KOPT-K1 (cell line): ENCODE data around the gene CMC2.

Experiments
- H3K27ac ChIP-seq: fragments of 200-600 bp; sonication (generic); 2 replicates; pipeline ENCODE4 v1.5.1; 2016; ENCODE audit warnings: antibody characterized with exemption, mild to moderate bottlenecking, low read depth, low read length; ENCODE audit not compliant: poor library complexity, severe bottlenecking
- H3K36me3 ChIP-seq: fragments of 200-600 bp; sonication (generic); 2 replicates; pipeline ENCODE4 v1.5.1; 2017; ENCODE audit warnings: antibody characterized with exemption, mild to moderate bottlenecking, low read length, moderate library complexity; ENCODE audit not compliant: insufficient read depth
- H3K9me3 ChIP-seq: fragments of 200-600 bp; sonication (generic); 2 replicates; pipeline ENCODE4 v1.5.1; 2017; ENCODE audit warnings: antibody characterized with exemption, low read length, mild to moderate bottlenecking; ENCODE audit not compliant: insufficient read depth, poor library complexity, severe bottlenecking

Gene CMC2

GRCh38 chr16:80992676-80993293, 13.9 kb downstream of the CMC2 start:
- Histone ChIP-seq H3K9me3 (no peaks in the 10 kb centered on the region), H3K36me3 (peaks cover 58% of the 10 kb centered on the region), H3K27ac (no peak overlapping the region)

GRCh38 chr16:80991792-80992430, 14.8 kb downstream of the CMC2 start:
- H3K36me3 ChIP-seq = peaks cover 55% of the 10 kb centered on the region
- no peaks in the 10 kb centered on the region for H3K9me3 ChIP-seq
- no peak overlapping the region for H3K27ac ChIP-seq

GRCh38 chr16:80990978-80991377, 15.7 kb downstream of the CMC2 start:
- Histone ChIP-seq H3K9me3 (no peaks in the 10 kb centered on the region), H3K36me3 (peaks cover 58% of the 10 kb centered on the region), H3K27ac (no peak overlapping the region)

- H3K9me3 ChIP-seq = no peaks in the 10 kb centered on the region
- peaks cover 58% of the 10 kb centered on the region for H3K36me3 ChIP-seq
- H3K27ac ChIP-seq = no peak overlapping the region
These were observed 16.1 kb downstream of the CMC2 start for GRCh38 chr16:80990577-80990976.

- Histone ChIP-seq H3K27ac (no peak overlapping the region), H3K36me3 (peaks cover 52% of the 10 kb centered on the region), H3K9me3 (no peaks in the 10 kb centered on the region)
These were observed 16.9 kb downstream of the CMC2 start for GRCh38 chr16:80989801-80990200.

GRCh38 chr16:80988756-80989155, 17.9 kb downstream of the CMC2 start:
- H3K9me3 ChIP-seq = no peaks in the 10 kb centered on the region
- H3K27ac ChIP-seq = no peak overlapping the region
- peaks cover 50% of the 10 kb centered on the region for H3K36me3 ChIP-seq

- Histone ChIP-seq H3K9me3 (no peaks in the 10 kb centered on the region), H3K27ac (no peak overlapping the region), H3K36me3 (peaks cover 54% of the 10 kb centered on the region)
These were observed 20.1 kb downstream of the CMC2 start for GRCh38 chr16:80986557-80986956.

GRCh38 chr16:80985611-80986010, 21.1 kb downstream of the CMC2 start:
- Histone ChIP-seq H3K27ac (no peak overlapping the region), H3K36me3 (peaks cover 54% of the 10 kb centered on the region), H3K9me3 (no peaks in the 10 kb centered on the region)

GRCh38 chr16:80984124-80984892, 22.4 kb downstream of the CMC2 start:
- H3K27ac ChIP-seq = no peak overlapping the region
- H3K9me3 ChIP-seq = no peaks in the 10 kb centered on the region
- H3K36me3 ChIP-seq = peaks cover 59% of the 10 kb centered on the region

GRCh38 chr16:80982646-80983045, 24.0 kb downstream of the CMC2 start:
- peaks cover 64% of the 10 kb centered on the region for H3K36me3 ChIP-seq
- H3K9me3 ChIP-seq = no peaks in the 10 kb centered on the region

GRCh38 chr16:80981103-80981502, 25.6 kb downstream of the CMC2 start:
- no peaks in the 10 kb centered on the region for H3K9me3 ChIP-seq
- H3K36me3 ChIP-seq = peaks cover 70% of the 10 kb centered on the region
- H3K27ac ChIP-seq = no peak overlapping the region

More at GRCh38 chr16:80982646-80983045, 24.0 kb downstream of the CMC2 start:
- H3K27ac ChIP-seq = no peak overlapping the region

GRCh38 chr16:80976946-80977345, 29.7 kb downstream of the CMC2 start:
- Histone ChIP-seq H3K36me3 (peaks cover 88% of the 10 kb centered on the region), H3K27ac (no peak overlapping the region), H3K9me3 (no peaks in the 10 kb centered on the region)

GRCh38 chr16:80974649-80975376, 31.9 kb downstream of the CMC2 start:
- Histone ChIP-seq H3K27ac (no peak overlapping the region), H3K9me3 (no peaks in the 10 kb centered on the region), H3K36me3 (peaks cover 75% of the 10 kb centered on the region)

GRCh38 chr16:80973991-80974390, 32.7 kb downstream of the CMC2 start:
- Histone ChIP-seq H3K36me3 (peaks cover 73% of the 10 kb centered on the region), H3K27ac (no peak overlapping the region), H3K9me3 (no peaks in the 10 kb centered on the region)

- Histone ChIP-seq H3K36me3 (peaks cover 62% of the 10 kb centered on the region), H3K9me3 (no peaks in the 10 kb centered on the region), H3K27ac (no peak overlapping the region)
These were observed 34.1 kb downstream of the CMC2 start for GRCh38 chr16:80972611-80973010.
